HG03039 (cell line): ENCODE measurements around the gene ARHGAP25.

Experiments used
- ATAC-seq: cut with Tn5 transposase; IDR thresholded peaks from one replicate; pipeline ENCODE4 v1.9.1; 2021; ENCODE audit warnings: mild to moderate bottlenecking, moderate library complexity; ENCODE audit not compliant: unreplicated experiment

Gene ARHGAP25

DNA sequence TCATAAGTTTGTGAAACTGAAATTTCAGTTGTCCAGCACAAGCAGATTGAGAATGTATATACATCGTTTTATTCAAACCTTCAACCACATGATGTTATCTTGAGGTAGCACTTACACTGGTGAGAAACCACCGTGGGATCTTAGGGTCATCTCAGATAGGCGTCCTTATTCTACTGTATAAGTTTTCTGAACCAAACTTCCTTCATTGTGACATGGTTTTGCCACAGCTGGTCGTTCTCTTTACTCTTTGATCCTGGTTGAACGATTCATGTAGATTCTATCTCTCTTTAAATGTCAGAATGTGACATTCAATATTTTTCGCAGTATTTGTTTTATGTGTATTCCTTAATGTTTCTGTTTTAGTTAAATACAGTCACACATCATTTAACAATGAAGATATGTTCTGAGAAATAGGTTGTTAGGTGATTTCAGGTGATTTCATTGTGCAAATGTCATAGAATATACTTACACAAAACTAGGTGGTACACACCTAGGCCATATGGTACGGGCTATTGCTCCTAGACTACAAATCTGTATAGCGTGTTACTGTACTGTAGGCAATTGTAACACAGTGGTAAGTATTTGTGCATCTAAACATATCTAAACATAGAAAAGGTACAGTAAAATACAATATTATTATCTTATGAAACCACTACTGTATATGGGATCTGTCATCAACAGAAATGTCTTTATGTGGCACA is 17.9 kb upstream of the ARHGAP25 start:
- no peak for ATAC-seq

DNA sequence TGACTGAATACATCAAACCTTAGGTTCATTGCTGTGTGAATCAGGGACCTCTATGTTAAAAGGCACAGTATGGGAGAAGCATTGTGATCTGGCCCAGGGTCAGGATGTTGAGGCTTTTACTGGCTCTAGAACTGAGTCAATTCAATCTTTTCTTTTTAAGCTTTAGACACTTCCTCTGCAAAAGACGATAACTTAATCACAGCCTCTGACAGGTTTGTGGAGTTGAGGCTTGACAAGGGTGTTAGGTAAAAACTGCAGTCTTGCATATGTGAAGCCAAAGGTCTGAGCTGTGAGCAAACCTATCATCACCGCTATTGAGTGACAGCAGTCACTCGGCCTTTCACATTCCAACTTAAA is 17.3 kb upstream of the ARHGAP25 start:
- no peak for ATAC-seq

DNA sequence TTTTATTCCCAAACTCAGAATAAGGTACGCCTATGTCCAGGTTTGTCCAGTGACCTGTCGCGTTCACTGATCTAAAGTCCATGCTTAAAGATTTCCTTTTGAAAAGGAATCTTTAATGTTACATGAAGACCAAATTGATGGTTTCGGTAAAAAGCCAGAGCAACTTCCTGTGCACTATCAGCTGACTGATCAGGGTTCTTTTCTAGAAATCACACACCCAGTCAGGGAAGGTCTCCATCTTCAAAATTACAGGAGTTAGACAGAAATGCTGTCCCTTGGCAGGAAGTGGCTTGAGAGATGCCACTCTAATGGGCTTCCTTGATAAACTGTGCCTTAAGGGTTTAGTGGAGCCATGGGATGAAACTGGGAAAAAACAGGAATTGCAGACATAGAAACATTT is 14.7 kb upstream of the ARHGAP25 start:
- no peak for ATAC-seq

DNA sequence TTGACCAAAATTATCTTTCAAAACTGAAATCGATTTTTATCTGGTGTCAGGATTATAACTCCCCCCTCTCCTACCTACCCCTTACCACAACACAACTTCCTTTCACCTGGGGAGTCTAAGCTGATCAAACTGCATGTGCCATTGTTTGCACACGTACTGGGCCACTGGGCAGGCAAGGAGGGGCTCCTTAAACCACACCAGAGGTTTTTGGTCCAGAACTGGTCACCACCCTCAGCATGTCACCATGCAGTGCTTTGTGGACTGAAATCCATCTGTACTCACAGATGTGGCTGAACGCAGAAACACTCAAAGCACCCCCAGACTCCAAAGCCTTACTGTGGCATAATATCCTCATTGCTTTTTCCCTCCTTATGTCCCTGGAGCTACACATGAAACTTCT is 13.9 kb upstream of the ARHGAP25 start:
- ATAC-seq: no peak

DNA sequence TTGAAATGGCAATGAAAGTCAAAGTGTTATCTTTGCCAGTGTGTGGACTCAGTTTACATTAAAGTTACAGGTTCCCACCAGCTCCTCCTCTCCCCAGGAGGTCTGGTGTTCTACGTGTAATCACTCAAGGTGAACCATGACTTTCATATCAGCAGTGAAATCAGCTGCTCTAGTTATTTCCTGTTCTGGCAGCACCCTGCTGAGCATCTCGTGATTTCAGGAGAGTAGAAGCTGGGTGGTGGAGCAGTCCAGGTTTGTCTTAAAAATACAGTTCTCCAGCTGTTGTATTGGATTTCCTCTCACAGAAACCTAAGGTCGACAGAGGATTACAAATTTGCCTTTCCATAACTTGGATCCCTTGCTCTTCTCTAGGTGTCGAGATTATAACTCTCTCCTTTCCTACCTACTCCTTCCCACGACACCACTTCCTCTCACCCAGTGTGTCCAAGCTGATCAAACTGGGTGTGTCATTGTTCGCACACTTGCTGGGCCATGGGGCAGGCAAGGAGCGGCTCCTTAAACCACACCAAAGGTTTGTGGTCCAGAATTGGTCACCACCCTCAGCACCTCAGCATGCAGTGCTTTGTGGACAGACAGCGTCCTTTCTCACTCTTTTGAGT is 13.0 kb upstream of the ARHGAP25 start:
- ATAC-seq: peak; percentile 60

DNA sequence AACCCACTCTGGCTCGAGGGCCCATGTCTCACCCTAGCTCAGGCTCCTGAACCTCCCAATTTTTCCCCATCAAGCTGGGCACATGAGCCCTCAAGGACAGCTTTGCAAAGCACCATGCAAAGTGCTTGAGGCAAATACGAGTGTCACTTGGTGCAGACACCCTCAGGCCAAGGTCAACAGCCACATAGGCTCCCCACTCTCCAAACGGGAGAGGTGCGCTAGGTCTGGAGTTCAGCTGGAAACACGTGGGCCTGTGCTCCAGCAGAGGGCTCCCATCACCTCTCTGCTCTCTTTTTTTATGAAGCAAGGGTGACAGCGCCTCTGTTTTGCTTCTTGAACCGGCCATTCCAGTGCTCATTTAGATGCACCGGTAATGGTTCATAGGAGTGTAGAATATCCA is 11.9 kb upstream of the ARHGAP25 start:
- no peak for ATAC-seq

DNA sequence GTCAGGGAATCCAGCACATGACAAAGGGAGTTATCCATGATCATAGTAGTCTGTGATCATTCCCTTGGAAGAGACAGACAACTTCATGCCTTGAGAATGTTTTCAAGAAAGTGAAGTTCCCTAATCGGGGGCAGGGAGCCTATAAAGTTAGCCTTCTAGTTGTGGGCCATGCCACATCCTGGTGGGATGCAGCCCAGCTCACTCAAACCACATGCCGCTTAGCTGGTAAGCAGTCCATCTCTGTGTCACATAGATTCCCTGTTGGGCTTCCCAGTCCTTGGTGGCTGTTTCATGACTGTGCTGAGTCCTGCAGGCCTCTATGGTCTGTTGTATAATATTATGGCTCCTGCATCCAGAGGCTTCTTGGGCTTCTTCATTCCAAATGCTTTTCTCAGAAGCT is 11.4 kb upstream of the ARHGAP25 start:
- no peak for ATAC-seq

DNA sequence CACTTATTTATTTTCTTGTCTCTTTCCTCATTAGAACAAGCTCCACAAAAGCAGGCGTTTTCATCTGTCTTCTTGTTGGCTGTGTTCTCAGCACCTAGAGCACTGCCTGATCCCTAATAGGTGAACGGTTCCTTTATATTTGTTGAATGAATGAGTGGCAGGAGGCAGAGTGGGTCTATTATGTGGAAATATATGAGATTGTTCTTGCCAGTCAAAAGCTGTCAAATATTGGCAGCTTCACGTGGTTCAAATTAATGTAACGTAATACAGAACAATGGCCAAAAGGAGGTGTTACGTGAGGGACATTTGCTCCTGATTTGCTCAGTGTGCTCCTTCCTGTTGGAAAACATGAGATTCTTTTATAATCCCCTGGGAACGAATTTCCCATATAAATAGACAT is 8.5 kb upstream of the ARHGAP25 start:
- no peak for ATAC-seq

DNA sequence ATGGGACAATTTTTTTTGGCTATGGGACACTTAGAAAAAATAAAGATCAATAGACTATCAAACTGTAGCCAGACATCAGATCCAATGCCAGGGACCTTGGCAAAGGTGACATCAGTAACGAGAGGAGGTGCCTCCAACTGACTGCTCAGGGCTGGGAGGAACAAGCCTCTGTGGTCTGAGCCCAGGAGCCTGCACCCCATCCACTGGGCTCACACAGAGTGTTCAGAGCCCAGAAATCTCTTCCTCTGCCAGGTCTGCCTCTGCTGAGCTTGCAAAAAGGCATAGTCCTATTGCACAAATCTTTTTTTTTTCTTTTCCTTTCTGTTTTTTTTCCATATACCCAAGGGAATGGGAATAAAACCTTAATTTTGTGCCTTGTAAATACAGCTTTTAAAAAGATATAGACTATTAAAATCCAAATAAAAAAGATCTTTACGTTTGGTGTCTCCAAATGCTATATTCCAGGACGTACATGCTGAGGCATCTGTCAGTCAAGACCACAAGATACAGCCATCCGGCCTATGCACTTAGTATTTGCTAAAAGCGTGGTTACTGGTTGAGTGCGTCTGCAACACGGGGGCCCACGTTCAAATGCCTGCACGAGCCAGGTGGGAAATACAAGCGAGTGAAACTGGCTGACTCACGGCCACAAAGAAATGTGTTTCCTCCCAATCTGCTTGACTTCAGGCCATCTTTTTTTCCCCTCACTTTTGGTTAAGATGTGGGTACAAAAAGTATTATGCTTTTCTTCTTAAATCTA is 7.8 kb upstream of the ARHGAP25 start:
- peak; percentile 88 for ATAC-seq

DNA sequence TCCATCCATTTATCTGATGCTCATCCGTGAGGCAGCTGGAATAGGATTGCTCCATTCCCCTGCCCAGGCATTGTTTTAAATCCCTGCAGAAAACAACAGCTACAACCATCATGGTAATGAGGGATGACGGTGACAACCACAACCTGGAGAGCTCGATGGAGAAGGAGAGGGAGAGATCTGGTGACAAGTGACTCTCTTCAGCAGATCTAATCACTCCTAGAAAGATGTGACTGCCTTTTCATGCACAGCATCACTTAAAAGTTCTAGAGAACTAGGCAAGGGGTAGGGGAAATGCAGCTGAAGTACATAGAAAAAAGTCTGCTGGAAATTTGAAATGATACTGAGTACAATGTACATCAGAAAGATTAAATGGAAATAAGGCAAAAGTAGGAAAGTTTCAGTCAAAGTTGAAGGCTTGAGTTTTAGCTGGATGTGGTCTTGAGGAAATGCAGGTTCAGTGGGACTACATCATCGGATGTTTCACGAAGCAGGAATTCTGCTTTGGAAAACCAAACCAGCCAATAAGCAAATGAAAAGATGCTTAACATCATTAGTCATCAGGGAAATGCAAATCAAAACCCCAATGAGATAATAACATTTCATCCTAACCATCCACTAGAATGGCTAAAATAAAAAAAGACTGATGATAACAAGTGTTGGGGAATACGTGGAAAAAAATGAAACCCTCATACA is 6.8 kb upstream of the ARHGAP25 start:
- no peak for ATAC-seq

DNA sequence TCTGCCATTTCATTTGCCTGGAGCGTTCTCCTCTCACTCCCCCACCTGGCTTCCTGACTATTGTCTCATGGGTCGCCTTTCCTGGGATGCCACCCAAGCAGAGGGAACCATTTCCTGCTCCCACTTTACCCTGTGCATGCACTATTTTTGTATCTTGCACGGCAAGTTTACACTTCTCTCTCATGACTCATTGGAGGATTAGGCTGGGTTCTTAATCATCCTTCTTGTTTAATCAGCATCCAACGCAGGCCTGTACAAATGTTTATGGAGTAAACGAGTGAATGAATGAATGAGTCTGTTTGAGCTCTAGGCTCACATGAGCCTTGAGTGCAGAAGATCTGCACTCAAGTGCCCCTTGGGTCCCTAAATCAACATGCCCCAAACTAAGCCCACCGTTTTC is 3.8 kb upstream of the ARHGAP25 start:
- ATAC-seq: no peak

DNA sequence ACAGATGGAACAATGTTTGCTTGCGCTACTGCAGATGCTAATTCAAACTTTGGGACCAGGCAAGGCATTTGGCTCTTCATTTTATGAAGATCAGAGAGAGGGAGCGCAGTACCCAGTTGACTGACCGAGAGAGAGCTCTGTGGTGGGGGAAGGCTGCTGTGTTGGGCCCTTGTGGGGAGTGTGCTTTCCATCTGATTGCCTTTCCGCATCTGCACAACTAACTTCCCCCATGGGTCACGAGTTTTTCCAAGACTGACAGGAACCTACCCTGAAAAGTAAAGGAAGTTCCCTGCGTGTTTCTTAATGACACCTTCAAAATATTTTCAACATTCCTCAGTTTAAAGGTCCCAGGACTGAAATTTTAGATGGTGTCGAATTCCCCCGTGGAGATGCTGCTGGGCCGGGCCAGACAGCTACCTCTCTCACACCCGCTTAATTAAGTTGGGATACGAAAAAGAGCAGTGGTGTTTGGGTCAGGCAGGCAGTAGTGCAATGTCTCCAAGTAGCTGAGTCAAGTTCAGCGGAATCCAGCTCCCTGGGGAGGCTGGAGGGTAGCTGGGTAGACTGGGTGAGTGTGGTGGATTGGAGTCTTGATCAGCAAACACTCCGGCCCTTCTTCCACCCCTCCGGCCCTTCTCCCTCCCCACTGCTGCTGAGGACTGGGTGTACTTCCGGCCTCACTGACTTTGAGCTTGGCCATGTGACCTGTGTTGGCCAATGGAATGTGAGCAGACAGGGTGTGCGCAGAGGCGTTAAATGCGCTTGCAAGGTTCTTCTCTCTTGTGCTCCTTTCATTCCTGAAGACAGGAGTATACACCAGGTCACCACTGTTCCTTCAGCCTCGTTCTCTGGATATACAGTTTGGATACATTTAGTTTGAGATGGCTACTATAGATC is 2.3 kb upstream of the ARHGAP25 start:
- no peak for ATAC-seq

DNA sequence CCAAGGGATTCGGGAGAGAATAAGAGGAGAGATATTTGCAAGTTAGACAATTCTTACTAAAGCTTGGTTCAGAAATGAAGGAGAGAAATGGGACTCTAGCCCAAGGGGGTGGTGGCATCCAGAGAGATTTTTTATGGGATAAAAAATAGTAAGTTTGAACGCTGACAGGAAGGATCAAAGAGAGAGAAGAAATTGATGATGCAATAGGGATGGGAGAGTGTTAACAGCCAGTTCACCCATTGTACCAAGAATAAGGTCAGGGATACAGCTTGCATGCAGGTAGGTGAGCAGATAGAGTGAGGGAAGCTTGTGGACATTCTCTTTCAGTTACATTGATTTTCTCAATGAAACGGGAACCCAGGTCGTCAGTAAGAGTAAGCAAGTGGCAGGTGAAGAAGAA is 1.2 kb upstream of the ARHGAP25 start:
- no peak for ATAC-seq

DNA sequence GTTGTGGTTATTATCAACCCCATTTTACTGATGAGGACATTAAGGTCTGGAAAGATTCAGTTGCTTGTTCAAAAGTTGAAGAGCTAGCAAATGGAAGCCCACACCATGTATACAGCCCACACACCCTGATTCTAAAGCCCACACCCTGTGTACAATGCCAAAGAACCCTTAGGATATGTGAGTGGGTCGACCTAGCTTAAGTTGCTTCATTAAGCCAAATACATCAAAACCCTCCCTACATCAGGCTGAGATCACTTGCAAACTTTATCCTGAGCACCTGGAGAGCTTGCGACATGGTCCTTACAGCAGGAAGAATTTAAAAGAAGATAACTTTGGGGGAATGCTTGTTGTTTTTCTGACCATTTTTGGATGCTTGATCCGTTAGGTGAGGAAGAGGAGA is 435 bp upstream of the ARHGAP25 start:
- ATAC-seq: no peak

DNA sequence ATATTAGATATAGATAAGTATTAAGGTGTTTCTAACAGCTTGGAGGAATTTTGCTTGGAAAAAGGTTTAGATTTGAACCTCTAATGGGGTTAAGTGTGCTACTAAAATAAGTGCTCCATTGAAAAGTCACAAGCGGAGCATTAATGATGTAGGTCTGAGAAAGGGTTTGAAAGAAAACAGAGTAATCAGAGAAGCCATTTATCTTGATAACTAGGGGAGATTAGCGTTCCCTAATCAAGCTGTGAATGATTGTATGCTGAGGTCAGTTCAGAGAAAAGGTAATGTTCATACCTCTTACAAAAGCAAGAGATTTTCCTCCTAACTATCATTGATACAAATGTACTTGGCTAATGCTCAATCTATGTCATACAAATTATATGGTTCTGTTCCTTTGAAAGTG is 1.5 kb downstream of the ARHGAP25 start:
- ATAC-seq: no peak

DNA sequence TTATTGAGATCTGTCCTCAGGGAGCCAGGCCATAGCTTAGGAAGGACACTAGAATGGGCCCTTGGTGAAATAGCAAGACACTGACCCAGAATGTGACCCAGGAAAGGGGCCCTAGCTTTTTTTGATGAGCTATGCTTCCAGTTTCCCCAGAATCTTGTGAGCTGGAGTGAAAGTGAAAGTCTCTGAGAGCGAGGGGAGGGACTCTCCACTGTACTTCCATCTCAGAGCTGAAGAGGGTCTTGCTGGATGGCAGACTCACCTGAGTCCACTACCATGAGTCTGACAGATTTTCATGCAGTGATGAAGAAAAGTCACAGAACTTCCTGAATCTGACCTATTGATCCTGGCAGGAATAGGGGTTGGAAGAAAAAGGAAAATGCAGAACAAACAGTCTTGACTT is 3.1 kb downstream of the ARHGAP25 start:
- ATAC-seq: no peak

DNA sequence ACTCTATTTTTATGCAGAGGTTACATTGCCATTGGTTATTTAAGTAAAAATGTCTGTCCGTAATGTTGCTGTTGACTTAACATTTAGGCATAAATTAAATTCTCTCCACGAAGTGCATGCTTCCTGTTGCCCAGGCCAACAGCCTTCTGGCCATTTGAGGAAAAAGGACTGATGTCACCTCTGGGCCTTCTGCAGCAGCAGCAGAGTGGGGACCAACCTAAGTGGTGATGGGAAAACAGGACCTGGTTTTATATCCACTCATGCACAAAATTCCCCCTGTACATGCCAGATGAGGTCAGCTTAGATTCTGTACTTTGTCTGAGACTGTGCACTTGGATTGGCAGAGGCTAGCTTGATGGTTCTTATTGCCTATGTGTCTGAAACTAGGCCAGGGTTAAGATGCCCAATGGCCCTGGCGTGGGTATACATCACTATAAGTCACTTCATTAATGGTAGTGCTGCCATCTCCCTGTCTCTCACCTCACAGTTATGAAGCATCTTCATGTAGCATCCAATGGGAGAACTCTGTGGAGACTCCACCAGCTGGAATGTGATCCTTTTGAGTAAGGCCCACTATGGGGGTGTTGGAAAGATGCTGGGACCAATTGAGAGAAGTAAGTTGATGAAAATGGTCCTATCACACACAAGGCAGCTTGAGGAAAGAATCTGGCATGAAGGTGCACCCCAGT is 4.4 kb downstream of the ARHGAP25 start:
- no peak for ATAC-seq

DNA sequence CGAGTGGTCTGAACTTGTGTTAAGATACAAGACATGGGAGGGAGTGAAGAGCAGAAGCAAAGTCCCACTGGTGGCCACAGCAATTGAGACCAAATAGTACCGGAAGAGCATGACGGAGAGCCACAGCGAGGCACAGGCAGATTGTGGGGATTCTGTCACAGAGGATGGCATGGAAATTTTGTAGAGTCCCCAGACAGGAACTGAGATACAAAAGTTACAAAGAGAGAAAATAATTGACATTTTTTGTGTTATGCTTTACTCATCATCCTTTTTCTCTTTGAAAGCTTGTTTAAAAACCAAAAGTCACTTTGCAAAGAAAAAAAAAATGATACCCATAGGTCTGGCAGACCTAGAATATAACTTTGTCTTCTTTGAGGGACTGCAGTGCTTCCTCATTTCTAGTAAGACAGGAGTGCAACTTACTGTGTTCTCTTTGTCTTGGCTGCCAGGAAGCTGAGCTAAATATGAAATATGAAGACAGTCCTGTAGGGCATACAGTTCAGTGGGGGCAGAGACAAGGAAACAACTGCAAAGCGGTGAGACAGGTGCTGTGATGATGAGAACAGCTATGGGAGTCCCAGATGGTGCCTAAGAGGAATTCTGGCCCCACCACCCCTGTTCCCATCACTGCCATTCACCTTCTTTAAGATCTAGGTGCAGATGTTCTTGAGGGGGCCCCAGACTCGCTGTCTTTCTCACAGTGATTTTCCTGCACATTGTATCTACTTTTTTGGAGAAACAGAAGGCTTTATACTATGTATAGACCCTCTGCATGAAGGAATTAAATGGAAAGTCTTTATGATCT is 5.2 kb downstream of the ARHGAP25 start:
- no peak for ATAC-seq

DNA sequence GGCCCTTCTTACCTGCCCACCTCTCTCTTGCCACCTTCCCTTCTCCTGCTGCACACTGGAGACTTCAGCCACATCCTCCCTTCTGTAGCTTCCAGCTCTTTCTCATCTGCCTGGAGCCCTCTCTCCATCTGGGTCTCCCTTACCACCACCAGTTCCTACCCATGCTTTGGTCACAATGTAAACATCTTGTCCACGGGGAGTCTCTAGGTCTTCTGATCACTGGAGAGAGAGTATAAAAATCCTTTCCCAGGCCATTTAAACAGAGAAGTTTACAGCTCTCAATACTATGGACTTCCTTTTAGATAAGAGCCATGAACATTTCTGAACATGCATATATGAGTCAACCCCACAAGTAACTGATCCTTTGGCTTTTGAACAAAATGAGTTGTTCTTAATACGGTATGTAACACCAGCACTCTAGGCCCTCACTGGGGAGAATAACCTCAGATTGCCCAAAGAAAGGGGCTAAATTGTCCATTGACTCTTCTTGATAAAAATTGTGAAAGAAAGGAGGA is 5.8 kb downstream of the ARHGAP25 start:
- ATAC-seq: no peak
